Measurements from ENCODE around the gene EML5.

DNA sequence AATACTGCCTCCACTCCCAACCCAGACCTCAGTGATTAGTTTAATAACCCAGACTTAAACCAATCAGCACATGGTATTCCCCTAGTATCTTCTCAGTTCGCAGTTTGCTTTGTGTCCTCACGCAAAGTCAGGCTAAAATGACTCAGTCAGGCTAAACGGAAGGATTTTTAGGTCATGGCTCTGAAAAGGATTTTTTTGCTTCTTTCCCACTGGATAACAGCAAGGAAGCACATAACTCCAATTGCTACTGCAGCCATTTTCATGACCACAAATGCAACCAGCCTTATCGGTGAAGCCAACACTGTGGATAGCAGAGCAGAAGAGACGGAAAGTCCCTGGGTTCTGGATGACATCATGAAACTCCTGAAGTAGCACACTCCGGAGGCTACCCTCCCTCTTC lies 162.2 kb downstream of the EML5 start:
- TF ChIP-seq, protein P1, sequence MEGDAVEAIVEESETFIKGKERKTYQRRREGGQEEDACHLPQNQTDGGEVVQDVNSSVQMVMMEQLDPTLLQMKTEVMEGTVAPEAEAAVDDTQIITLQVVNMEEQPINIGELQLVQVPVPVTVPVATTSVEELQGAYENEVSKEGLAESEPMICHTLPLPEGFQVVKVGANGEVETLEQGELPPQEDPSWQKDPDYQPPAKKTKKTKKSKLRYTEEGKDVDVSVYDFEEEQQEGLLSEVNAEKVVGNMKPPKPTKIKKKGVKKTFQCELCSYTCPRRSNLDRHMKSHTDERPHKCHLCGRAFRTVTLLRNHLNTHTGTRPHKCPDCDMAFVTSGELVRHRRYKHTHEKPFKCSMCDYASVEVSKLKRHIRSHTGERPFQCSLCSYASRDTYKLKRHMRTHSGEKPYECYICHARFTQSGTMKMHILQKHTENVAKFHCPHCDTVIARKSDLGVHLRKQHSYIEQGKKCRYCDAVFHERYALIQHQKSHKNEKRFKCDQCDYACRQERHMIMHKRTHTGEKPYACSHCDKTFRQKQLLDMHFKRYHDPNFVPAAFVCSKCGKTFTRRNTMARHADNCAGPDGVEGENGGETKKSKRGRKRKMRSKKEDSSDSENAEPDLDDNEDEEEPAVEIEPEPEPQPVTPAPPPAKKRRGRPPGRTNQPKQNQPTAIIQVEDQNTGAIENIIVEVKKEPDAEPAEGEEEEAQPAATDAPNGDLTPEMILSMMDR (IDR thresholded peaks at IDR 0.05) = no peak
- peak in 1 of 2 donors; percentile 17 for TF ChIP-seq POLR2A (IDR thresholded peaks at IDR 0.05)
